Effector CD8-positive, alpha-beta T cell (primary cell): Measurements from ENCODE around the gene PRDM16.
"Not testable (repeated sequence)": the region's sequence is repeated elsewhere in the genome, so short reads cannot be mapped to it uniquely, and the experiment has no call there.

Experiments used
- DNase-seq: peaks from one replicate; lab custom pipeline; 2025; lab: John Stamatoyannopoulos, UW

Gene PRDM16

DNA sequence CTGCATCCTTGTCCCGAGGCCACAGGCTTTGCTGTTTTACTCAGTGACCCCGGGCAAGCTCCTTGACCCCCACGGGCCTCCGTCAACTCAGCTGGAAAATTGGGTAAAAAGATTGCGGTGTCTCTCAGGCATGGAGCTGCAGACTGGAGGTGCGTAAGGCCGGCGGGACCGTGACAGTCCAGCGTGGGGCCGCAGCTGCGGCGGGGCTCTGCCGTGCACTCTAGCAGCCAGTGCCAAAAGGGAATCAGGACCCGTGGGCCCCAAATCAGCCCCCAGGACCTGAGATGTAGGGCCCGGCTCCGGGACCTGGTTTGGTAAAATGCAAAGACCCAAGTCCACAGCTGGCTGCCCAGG, 158.3 kb downstream of the PRDM16 start:
- no peak for DNase-seq

DNA sequence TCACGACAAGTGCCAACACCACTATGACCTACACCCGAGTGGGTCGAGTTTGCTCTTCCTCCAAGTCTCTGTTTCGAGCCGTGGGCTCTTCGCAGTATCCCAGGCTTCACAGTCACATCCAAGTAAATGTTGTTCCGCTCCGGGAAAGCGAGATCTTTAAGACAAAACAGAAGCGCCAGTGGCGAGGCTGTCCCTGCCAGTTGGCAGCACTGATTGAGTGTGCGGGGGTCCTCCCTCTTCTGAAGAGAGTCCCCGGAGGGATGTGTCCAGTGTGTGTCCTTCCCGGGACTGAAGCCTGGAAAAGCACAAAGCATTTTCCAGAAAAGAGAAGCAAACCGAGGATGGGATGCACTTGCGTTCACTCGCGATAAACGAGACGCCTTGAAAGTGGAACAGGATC, 158.9 kb downstream of the PRDM16 start:
- no peak for DNase-seq

DNA sequence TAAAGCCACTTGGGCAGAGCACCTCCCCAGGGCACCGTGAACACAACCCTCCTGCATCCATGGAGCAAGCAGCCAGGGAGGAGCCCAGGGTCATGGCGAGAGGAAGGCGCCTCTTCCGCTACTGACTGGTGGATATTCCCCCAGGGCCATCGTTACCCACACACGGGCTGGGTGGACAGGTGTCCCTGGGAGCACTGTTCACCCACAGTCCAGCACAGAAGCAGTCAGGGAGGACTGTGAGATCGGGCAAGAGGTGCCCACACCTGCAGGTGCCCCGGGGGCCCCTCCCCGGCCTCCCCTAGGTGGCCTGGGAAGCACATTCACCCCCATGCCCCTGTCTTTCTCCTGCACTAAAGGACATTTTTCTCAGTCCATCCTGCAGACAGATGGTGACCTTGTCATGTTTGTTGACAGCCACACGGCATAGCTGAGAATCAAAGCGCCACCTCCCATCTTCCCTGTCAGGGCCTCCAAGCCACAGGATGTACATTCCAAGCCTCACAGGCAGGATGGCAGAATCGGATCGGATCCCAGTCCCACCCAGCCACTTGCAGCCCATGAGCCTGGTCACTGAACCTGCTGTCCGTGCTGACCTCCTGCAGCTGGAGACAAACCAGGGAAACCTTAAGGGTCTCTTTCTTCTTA, 160.2 kb downstream of the PRDM16 start:
- DNase-seq, result no peak

DNA sequence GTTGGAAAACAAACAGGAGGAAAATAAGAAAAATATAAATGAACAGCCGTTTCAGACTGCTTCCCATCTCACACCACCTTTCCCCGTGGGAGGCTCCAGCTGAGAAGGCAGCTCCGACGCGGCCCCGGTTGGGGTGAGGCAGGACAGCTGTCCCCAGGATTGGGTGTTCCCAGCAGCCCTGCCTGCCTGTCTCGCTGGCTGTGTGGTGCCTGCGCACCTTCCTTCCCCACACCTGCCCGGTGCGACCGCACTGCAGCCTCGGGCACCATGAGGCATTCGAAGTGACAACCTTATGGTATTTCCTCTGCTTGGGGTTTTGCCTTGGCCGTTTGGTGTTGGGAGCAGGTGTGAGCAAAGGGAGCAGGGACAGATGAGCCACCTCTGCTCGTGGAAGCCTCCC, 161.6 kb downstream of the PRDM16 start:
- no peak for DNase-seq

DNA sequence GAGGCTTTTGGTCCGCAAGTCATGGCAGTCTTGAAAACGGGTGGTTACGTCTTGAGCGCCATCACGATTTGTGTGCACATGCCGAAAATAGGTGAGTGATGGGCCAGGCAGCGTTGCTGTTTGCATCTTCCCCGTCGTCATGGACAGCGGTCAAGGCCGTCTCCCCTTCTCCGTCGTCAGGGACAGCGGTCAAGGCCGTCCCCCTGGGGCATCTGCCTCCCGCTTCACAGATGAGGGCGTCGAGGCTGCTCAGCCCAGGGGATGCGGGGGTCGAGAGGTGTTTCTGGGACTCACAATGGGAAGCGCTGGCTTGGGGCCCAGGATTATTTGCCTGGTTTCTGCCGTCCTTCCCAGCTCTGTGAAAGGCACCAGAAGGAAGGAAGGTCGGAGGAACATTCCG, 162.2 kb downstream of the PRDM16 start:
- DNase-seq, result no peak

DNA sequence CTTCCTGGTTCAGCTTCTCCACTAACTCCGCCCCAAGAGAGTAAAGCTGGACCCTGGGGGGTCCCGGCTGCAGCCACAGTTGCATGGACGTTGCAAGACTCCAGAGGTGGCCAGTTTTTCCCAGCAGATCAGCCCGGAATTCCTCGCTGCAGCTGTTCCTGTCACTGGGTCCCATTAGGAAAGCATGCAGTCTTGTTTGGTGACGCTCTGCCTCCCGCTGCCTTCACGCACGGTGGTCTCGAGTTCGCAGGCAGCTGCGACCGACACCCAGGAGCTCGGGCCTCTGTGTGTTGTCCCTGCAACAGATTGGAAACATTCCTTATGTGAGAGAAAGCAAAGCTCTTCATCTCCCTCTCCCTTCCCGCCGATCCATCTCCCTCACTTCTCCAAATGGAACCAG, 162.8 kb downstream of the PRDM16 start:
- DNase-seq, result no peak

DNA sequence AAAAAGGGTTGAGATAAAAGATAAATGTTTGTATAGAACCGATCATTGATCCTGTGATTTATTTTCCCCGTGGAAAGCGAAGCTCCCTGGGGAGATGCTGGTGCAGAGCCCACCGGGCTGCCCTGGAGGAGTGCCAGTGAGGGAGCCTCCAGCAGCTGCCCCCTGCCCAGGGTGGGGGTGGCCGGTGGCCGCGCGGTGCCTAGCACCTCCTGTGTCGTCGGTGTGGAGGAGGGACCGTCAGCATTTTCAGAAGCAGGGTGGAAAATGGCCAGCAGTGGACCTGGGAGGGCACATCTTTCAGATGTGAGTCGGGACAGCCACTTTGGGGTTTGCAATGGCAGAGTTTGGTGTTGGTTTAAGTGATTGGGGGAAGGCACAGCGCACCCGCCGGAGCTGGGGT, 164.0 kb downstream of the PRDM16 start:
- DNase-seq, result no peak

DNA sequence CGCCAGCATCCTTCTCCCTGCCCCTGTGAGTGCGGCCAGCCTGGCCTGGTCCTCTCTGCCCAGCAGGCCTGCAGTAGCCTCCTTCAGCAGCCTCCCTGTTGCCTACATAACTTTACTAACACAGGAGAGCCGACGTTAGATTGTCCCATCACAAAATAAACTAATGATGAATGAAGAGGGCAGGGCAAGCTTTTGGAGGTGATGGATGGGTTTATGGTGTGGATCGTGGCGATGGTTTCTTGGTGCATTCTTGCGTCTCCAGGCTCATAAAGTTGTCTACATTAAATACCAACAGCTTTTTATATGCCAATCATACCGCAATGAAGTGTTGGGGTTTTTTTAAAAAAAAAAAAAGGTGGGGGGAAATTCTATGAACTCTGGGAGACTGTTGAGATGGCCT, 164.5 kb downstream of the PRDM16 start:
- no peak for DNase-seq

DNA sequence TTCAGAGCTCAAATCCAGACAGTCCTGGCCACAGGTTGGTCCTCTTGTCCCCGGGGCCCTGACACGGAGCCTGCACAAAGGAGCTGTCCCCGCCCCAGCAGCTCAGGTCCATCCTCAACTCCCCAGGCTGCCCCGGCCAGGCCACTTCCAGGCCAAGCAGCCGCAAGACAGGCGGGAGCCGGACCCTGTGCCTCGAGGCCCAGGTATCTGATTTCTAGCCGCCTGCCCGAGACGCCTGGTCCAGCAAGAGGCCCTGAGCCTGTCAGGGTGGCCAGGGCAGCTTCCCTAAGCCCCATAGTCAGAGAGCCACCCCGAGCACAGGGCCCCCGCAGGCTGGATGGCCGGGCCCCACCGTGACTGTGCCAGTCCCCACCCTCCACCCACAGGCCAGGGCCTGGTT, 165.3 kb downstream of the PRDM16 start:
- no peak for DNase-seq

DNA sequence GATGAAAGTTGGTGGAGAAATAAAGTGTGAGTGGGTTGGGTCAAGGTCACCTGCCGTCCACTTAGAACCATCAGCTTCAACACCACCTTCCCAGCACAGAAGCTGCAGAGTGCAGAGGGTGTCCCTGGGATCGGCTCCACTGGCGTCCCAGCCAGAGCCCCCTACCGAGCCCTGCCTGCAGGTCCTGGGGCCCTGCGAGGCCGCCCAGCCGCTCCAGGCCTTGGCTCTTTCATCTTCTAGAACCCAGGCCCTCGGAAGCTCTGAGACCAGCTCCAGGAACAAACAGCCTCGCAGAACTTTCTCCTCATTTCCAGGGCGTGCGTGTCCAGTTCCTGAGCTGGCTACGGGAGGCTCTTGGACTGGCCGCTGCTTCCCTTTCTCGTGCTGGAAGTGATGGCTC, 166.0 kb downstream of the PRDM16 start:
- no peak for DNase-seq

DNA sequence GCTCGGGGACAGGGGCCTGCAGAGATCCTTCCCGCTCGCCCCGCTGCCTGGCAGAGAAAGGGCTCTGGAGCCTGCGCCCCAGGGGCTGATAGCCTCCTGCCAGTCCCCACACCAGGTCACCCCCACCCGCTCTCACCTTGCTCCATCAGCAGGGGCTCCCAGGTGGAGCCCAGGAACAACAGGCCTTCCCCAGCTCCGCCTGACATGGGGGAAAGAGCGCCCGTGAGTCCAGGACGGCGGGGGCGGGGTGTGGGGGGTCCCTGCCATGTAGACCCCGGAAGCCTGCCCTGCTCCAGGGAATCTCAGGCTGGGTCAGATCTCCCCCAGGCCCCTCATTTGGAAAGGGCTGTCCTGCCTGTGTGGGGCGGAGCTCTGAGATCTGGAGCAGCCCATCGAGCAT, 166.5 kb downstream of the PRDM16 start:
- no peak for DNase-seq

DNA sequence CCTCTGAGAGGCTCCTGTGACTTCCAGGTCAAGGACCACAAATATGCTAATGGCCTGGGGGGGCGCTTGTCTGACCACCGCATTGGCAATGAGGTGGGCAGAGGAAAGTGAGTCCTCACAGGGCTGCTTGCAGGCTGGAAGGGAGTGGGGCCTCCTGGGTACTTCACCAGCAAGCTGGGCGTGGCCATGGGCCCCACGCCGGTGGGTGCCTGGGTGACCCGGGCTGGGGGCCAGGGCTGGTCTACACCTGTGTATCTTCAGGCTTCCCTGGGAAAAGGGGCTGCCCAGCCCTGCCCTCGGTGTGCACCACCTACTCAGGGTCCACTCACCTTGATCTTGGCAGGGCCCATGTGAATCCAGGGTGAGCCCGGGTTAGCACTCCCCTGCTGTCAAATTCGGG, 167.4 kb downstream of the PRDM16 start:
- no peak for DNase-seq

DNA sequence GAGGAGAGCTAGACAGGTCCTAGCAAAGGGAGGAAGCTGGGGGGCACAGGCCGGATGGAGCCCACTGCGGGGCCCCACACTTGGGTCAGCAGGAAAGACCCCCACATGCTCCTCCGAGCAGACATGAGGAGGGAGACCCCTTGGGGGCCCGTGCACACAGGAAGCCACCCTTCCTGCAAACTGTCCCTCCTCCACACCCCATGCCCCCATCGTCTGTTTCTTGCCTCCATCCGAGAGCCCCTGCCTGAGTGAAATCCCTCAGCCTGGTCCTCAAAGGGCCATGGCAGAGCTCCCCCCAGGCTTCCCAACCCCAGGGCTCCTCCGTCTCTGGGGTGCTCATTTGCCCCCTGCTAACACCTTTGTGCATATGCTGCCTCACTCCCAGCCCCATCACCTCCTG, 168.0 kb downstream of the PRDM16 start:
- DNase-seq, result no peak

DNA sequence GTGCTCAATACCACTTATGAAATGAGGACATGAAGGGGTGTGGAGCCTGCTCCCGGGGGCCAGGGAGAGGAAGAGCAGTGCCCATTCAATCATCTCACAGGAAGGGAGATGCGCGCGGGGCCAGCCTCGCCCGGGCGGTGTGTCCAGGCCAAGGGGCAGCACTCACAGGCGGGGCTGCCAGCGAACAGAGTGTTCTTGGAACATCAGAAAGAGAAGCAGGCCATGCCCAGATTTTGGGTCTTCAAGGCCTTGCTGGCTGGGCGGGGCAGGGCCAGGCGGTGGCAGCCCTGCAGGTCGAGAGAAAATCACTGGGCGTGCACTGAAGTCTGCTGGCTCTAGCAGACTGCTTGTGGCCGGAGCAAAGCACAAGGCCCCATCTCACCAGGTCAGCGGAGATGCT, 168.6 kb downstream of the PRDM16 start:
- DNase-seq, result no peak

DNA sequence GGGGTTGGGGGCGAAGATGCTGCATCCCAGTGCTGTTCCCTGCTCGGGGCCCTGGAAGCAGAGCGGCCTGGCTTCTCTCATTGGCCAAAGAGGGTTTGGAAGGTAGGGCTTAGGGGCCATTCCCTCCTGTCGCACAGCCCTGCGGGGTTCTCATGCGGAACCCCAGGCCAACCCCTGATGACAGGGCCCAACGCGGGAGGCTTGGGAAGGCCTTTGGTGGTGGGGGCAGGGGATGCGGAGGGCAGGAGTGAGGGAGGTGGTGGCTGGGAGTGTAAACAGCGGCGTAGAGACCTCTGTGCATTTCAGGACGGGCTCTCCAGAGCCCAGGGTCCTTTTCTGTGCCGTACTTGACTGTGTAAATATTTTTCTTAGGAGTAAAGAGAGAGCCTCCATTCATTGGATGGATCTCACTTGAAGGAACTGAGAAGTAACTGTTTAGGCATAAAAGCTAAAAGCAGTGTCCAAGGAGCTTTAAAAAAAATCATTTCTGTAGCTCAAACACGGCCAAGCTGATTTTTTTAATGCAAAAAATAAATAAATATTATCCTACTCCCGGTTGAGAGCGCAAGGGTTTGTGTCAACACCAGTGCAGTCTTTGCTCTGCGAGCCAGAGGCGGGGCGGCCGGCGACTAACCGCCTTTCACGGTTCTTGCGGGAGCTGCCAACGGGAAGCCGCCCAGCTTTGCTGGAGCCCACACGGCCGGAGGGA, 169.1 kb downstream of the PRDM16 start:
- no peak for DNase-seq

DNA sequence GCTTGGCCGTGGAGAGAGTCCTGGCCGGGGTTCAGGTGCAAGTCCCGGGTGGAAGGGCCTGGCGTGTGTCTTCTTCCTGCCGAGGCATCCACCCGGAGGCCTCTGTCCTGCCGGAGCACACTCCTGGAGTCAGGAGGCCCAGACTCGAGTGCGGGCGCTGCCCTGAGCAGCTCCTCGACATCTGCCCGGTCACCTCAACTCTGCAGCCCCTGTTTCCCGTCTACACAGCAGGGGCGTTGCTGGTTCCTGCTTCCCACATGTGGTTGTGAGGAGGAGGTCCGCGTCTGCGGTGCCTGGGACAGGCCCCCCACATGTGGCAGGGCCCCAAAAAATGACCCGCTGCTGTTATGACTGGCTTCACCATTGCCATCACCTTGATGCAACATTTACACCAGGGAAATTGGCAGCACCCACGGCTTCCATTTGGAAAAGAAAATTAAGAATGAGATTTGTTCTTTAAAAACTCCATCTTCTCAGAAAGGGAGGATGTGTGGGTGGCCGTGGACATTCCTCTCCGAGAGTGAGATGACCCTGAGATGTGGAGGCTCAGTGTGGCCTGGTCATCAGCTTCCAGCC, 169.8 kb downstream of the PRDM16 start:
- DNase-seq, result no peak

DNA sequence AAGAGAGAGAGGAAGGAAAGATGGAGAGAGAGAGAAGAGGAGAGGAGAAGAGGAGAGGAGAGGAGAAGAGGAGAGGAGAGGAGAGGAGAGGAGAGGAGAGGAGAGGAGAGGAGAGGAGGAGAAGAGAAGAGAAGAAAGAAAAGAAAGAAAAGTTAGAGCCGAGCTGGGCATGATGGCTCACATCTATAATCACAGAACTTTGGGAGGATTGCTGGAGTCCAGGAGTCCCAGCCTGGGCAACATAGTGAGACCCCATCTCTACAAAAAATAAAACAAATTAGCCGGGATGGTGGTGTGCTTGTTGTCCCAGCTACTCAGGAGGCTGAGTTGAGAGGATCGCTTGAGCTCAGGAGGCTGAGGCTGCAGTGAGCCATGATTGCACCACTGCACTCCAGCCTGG, 171.0 kb downstream of the PRDM16 start:
- not testable (repeated sequence) for DNase-seq

DNA sequence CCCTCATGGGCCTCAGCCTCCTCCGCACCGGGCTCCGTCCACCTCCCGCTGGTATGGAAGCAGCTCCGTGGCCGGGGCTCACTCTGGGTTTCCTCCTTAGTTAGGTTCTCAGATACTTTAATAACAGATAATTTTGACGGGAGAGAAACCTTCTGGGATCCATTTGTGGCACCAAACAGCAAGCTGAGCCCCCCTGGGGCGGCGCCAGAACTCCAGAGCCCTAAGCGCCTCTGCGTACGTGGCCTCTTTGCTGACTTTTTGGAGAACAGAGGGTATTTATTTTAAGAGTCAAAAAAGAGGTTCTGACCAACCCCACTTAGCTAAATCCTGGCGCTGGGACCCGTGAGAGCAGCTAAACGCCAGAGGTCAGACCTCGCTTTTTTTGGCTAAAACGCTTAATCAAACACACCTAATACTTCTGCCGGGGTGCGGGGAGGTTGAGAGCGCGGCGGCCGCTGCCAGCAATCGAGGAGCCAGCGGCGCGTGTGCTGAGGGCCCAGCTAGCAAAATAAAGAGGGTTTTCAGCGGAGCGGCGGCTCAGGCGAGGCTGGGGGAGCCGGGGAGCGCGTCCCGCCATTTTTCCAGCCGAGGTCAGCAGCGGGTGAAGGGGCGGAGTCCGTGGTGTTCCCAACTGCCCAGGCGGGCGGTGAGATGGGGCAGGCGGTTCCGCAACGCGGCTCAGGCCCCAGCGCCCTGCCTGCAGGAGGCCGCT, 171.7 kb downstream of the PRDM16 start:
- no peak for DNase-seq

DNA sequence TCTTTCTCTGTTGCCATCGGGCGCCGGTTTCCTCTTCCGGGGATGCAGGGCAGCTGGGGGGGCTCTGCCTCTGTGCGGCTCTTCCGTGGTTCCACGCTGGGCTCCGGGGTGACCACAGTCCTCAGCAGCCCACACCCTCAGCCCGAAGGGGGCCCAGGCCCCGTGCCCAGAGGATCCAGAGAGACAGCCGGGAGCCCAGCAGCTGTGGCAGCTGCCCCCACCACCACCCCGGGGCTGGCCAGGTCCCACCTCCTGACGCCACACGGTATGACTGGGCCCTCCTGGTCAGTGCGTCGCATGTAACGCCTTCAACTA, 172.2 kb downstream of the PRDM16 start:
- DNase-seq, result no peak

DNA sequence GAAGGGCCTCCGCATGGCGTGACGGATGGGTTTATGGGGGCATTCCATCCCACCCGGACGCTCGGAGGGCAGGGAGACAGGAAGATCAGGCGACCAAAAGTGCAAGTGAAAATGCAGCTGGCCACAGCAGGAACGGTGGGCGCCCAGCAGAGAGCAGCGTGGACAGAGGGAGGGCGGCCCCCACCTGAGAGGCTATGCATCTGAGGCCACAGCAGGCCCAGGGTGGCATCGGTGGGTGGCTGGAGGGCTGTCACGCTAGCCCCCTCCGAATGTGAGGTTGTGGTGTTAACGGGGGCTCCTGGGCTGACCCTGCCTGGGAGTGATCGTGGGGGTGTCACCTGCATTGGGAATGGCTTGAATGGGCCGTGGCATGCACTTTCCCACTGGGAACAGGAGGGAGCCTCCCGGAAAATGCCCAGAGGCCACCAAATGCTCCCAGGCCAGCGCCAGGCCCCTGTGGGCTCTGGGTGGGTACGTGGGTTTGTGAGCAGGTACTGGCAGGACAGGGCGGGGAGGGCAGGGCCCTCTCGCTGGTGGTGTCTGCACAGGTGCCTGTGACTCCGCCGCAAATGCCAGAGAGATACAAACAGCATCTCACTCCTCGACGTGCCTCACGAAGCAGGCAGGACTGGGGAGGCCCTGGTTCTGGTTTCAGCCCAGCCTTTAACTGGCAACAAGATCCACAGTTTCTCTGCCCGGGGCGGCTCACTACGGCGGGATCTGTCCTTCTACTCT, 172.8 kb downstream of the PRDM16 start:
- DNase-seq, result no peak

DNA sequence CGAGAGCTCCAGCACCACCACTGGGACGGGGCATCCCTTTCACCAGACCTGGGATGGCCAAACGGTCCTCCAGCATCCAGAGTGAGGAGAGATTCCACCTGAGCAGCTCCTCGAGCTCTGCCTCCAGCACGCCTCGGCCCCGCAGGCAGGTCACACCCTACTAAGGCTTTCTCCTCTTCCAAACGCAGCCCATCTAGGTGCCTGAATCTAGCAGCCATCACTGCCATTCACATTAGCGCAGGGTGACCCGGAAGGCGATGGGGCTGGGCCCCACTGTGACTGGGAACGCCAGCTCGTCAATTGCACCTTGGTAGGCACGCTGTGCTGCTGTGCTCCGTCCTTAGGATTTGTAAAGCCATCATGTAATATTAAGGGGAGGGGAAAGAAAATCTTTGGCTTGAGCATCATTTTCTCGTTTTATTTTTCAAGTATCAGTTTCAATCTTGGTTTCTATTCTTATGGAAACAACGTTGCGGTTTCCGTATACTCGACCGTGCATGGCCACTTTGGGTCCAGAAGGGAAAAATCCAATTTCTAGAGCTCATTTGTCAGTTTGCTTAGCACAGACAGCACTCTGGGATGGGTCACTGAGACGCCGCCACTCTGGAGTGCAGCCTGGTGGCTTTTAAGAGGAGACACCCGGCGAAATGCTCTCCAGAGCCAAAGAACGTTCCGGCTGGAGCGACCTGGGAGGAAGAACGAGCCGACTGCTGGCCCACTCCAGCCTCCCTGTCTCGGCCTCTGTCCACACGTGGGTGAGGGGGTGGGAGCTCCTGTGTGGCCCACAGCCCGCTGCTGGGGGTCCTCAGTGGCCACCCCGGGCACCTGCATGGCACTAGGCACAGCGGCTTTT, 173.6 kb downstream of the PRDM16 start:
- DNase-seq, result no peak

DNA sequence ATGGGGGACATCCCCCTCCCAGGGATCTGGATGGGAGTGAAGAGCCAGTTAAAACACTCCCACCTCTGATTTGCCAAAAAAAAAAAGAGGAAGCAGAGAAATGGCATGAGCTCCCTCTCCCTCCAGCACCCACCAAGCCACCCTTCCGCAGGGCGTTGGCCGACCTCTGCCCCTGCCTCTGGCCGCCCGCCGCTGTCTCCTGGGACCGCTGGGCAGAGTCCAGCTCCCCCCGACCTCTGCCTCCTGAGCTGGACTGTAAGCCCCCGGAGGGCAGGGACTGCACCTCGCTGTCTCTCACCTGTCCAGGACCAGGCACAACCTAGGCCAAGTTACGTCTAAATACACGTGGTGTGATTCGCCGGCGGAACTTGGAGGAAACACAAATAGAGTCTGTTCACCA, 174.3 kb downstream of the PRDM16 start:
- DNase-seq, result no peak
